ENCODE measurements around the gene P2RY12. TPM values are rescaled to one million over a fixed set of nuclear protein-coding genes. Genes with fewer than 3 reads are reported as not detected.

Gene P2RY12
- total and polyA plus RNA-seq, 2 donors (not counting 3 experiments of a cell fraction or from before 2014, with no cell fraction given) = not detected

DNA sequence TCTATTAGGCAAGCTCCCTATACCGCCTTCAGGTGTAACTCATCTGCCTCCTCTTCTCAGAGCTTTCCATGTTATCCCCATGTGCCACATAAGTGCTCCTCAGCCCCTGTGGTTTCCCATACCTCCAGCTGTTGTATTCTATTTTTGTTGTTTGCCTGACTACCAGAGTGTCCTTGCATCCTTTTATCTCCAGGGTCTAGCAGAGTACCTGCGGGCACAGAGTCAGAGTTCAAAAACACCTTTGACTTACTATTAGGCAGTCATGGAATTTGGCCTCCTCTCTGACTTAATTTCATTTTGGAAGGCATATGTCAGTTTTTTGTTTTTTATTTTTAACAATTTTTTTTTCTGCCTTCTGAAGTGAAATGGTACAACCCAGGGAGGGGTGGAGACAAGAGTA lies 75.0 kb downstream of the P2RY12 start:
- POLR2A ChIA-PET = no interaction called here
- Histone ChIP-seq H3K27me3 (ENCODE audit: control insufficient read depth in 2 of 2, insufficient read depth in 2 of 2, low read length in 2 of 2) (peaks cover 0 to 2% of the 10 kb centered on the region in 2 experiments), H3K4me2 (ENCODE audit: insufficient read depth, low read length) (no peak overlapping the region), H3K9me1 (replicated peaks; ENCODE audit: control insufficient read depth, extremely low read depth, insufficient read depth, low read length) (no peaks in the 10 kb centered on the region), H3K27ac (ENCODE audit: insufficient read depth, low read depth, low read length) (no peak overlapping the region), H3K36me3 (ENCODE audit: control insufficient read depth in 2 of 2, extremely low read depth in 1 of 2, insufficient read depth in 2 of 2, low read length in 2 of 2) (no peaks in the 10 kb centered on the region), H3K9ac (replicated peaks; ENCODE audit: extremely low read depth, insufficient read depth, low read length) (no peak overlapping the region), H3K4me1 (ENCODE audit: control insufficient read depth, extremely low read depth, insufficient read depth, low read length) (no peaks in the 10 kb centered on the region), H4K20me1 (replicated peaks; ENCODE audit: control insufficient read depth, extremely low read depth, insufficient read depth, low read length) (no peaks in the 10 kb centered on the region), H3K79me2 (ENCODE audit: control insufficient read depth, insufficient read depth, low read length) (no peaks in the 10 kb centered on the region), H3K9me3 (replicated peaks; ENCODE audit: control insufficient read depth, insufficient read depth, low read length) (no peaks in the 10 kb centered on the region), H3K4me3 (replicated peaks in 1 of 3; ENCODE audit: insufficient read depth in 1 of 3, low read depth in 1 of 3, low read length in 3 of 3) (no peak overlapping the region), H2AFZ (ENCODE audit: low read depth, low read length) (no peak overlapping the region)
- no TSS peak for BruUV-seq (replicated peaks)
- no peak for FAIRE-seq
- CTCF ChIA-PET = interaction anchor here (1.4 kb wide), 1 partner anchor 15 kb away, joined by 3 read pairs; no protein-coding TSS in a partner anchor
- intact Hi-C loops (cut with micrococcal nuclease) = no loop called here
- dilution Hi-C loops (cut with MboI; ENCODE audit: extremely low pct_ligation_motif_present, low sequenced_read_pairs) = no loop called here
- TF ChIP-seq EZH2 (IDR thresholded peaks at IDR 0.05; ENCODE audit: borderline replicate concordance, low read depth, low read length, severe bottlenecking) = no peak
- TF ChIP-seq MYC (IDR thresholded peaks at IDR 0.05; ENCODE audit: low read depth, low read length) = no peak
- TF ChIP-seq POLR2A (IDR thresholded peaks at IDR 0.05; ENCODE audit: low read depth, low read length) = no peak
- TF ChIP-seq, protein P1, sequence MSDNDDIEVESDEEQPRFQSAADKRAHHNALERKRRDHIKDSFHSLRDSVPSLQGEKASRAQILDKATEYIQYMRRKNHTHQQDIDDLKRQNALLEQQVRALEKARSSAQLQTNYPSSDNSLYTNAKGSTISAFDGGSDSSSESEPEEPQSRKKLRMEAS (IDR thresholded peaks at IDR 0.05; ENCODE audit: insufficient read depth, insufficient read length) = no peak
- no peak for TF ChIP-seq POLR2AphosphoS5 (IDR thresholded peaks at IDR 0.05; ENCODE audit: insufficient read depth, low read depth, low read length)
- no peak for TF ChIP-seq GATA2 (IDR thresholded peaks at IDR 0.05; ENCODE audit: insufficient read depth, insufficient read length, low read depth, low read length)
- TF ChIP-seq, protein P2, sequence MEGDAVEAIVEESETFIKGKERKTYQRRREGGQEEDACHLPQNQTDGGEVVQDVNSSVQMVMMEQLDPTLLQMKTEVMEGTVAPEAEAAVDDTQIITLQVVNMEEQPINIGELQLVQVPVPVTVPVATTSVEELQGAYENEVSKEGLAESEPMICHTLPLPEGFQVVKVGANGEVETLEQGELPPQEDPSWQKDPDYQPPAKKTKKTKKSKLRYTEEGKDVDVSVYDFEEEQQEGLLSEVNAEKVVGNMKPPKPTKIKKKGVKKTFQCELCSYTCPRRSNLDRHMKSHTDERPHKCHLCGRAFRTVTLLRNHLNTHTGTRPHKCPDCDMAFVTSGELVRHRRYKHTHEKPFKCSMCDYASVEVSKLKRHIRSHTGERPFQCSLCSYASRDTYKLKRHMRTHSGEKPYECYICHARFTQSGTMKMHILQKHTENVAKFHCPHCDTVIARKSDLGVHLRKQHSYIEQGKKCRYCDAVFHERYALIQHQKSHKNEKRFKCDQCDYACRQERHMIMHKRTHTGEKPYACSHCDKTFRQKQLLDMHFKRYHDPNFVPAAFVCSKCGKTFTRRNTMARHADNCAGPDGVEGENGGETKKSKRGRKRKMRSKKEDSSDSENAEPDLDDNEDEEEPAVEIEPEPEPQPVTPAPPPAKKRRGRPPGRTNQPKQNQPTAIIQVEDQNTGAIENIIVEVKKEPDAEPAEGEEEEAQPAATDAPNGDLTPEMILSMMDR (IDR thresholded peaks at IDR 0.05; ENCODE audit: extremely low read depth in 1 of 2, insufficient read depth in 1 of 2, low read depth in 1 of 2, low read length in 2 of 2) = no peak
- TF ChIP-seq JUN (IDR thresholded peaks at IDR 0.05; ENCODE audit: borderline replicate concordance, insufficient read depth, insufficient read length, low read depth) = no peak
- no peak for TF ChIP-seq FOS (IDR thresholded peaks at IDR 0.05; ENCODE audit: borderline replicate concordance, insufficient read depth, low read length)
- no peak for DNase-seq (ENCODE audit: low read depth, low spot score)
